G401 (cell line): ENCODE measurements around the gene IFNG. TPM values are rescaled to one million over a fixed set of nuclear protein-coding genes. Genes with fewer than 3 reads are reported as not detected.

Source experiments
- DNase-seq: peaks from one replicate; pipeline ENCODE4 v3.0.0-alpha.2; 2015; ENCODE audit warnings: low spot score
- in situ Hi-C: cut with HindIII; loops from 2 replicates; pipeline ENCODE4 v1.10.0; 2016; ENCODE audit warnings: low sequenced_read_pairs, mixed read lengths
- total RNA-seq: library from RNA; depleted of rRNA; stranded (reverse); fragments of >200 nt; shearing (Covaris generic); gene quantifications from 2 replicates; pipeline ENCODE4 v1.2.3, GENCODE V29; 2014

Gene IFNG
- total RNA-seq, 1 experiment from 2014 or later = not detected

DNA sequence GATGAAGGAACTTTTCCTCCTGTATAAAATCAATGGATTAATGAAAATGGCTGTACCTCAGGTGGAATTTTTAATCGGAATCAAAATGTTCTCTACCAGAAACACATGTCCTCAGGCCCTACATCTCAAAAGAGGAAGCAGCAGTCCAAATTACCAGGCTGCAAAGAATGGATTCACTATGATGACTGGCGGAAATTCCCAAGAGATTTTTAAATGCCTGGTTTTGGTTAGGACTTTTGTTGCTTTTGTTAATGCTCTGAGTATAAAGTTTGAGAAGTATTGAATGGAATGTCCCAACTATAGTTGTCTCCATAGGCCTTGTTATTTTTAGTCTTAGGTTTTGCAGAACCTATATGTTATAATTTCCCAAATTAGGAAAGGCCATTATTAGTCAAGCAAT lies 11.2 kb upstream of the IFNG start:
- in situ Hi-C loops = no loop called here
- DNase-seq = no peak

DNA sequence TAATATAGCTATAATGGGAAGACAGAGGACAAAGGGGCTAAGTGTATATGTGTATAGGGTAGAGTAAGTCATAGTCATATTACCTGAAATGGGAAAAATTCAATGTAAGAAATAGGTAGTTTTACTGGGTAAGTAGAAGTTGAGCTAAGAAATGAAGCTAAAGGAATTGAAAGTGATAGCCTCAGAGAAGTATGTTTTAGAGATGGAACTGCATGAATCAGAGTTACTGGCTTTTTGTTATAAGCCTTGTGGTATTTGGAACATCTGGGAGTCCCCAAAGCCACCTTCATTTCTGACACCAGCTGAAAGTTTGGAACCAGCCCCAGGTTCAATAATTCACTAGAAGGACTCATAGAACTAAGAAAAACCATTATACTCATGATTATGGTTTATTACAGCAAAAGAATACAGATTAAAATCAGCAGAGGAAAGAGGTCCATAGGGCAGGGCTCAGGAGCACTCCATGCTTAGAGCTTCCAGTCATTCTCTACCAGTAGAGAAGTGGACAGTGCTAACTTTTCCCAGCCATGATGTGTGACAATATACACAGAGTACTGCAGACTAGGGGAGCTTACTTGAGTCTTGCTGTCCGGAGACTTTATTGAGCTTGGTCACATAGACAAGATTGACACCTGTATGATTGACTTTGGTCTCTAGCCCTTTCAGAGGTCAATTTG lies 9.8 kb upstream of the IFNG start:
- DNase-seq = no peak
- in situ Hi-C loops = no loop called here

DNA sequence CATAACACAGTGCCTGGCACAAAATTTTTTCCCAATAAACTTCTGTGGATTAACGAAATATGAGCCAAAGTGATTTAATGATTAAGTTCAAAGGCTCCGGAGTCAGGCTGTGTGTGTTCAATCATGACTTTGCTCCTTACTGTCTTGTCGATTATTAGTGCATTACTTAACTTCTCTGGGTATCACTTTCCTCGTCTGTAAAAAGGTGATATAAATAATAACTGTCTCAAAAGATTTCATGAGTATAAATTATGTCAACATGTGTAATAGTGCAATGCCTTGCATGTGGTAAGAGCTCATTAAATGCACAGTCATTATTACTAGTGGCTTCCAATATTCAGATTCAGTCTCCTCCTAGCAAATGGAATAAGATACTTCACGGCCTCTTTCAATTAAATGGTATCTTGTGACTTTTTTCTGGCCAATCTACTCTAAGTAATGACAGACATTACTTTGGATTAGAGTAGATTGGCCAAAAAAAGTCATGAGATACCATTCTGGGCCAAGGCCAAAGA lies 6.8 kb upstream of the IFNG start:
- DNase-seq = no peak
- in situ Hi-C loops = no loop called here

DNA sequence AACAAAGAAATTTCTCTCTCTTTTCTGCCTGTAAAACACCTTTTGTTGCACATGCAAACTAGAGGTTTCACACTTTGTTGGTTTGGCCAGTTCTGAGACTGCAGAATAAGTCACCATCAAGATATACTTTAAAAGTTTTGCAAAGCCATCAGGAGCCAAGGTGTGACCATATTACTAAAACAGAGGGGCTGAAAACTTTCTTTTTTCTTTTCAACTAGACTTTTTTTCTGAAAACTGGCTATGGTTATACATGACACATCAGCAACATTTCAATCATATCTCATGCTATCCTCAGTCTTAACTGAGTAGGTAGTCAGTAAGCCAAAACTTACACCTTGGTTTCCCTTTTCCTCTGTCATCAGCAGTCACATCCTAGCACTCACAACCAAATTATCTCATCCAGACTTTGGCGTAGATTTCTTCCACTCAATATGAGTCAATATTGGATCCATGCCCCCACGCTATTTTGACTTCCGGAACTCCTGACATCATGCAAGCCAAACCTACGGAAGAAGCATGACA lies 4.1 kb upstream of the IFNG start:
- DNase-seq = no peak
- in situ Hi-C loops = no loop called here

DNA sequence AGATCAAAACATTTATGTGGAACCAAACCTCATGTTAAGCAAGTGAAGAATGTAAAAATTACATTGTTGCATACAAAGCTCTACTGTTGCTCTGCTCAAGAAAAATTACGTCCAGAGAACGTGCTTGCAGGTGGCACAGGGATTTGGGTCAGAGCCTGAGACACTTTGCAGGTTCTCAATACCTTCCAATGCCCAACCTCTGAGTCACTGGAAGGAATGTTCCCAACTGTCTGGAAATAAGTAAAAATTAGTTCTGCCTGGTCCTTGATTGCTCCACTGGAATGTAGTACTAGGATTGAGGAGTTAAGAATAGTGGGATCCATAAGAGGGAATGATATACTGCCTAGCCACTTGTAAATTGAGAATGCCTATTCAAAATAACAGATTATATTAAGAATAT lies 2.8 kb upstream of the IFNG start:
- in situ Hi-C loops = no loop called here
- DNase-seq = no peak

DNA sequence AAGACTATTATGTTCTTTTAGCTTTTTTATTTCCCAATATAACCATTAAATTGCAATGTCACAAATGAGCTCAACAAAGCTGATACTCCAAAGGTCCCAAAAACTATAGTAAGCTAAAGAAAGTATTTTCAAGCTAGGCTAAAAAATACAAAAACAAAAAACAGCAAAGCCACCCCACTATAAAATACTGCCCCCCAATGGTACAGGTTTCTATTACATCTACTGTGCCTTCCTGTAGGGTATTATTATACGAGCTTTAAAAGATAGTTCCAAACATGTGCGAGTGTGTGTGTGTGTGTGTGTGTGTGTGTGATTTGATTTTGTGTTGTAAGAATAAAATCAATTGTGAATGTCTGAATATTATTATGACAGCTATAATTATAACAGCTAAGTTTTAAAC lies 1.1 kb downstream of the IFNG start:
- in situ Hi-C loops = no loop called here
- DNase-seq = no peak

DNA sequence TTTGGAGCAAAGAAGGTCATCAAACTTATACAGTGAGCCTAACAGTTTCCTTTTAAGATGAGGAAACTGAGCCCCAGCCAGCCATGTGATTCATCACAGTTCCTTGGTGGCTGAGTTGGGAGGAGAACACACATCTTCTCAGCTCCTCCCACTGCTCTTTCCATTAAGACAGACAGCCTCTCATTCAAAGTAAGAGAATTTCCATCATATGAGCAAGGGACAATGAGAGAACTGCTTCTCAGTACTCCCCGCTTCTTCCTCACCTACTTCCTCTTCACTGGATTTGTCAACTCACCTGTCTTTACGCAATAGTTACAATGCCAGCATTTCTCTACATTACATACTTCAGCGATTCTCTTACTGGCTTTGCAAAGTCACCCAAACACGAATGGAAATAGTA lies 2.2 kb downstream of the IFNG start:
- no peak for DNase-seq
- in situ Hi-C loops = no loop called here

DNA sequence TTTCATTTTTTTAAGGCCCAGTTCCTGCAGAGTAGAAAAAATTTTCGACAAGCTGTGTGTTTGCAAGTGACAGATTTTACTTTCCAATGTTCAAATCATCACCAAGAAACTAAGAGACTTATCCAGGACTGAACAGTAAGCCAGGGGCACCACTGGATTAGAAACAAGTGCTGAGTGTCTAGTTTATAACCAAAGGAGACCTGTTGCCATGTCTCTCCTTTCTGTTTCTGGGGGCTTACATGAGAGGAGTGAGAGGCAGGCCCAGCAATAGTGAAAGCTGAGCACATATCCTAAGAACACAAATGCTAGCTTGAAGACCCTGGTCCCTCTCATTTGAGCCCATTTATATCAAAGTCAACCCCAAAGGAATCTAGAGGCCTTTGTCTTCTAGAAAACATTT lies 2.9 kb downstream of the IFNG start:
- DNase-seq = no peak
- in situ Hi-C loops = no loop called here

DNA sequence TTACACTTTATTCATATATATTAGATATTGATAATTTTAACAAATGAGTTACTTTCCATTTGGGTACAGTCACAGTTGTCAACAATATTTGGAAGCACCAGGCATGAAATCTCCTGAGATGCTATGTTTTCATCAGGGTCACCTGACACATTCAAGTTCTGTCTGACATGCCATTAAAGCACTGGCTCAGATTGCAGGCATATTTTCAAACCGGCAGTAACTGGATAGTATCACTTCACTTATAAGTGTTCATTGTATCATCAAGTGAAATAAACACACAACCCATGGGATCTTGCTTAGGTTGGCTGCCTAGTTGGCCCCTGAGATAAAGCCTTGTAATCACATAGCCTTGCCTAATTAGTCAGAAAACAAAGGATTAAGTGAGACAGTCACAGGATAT lies 4.8 kb downstream of the IFNG start:
- in situ Hi-C loops = no loop called here

DNA sequence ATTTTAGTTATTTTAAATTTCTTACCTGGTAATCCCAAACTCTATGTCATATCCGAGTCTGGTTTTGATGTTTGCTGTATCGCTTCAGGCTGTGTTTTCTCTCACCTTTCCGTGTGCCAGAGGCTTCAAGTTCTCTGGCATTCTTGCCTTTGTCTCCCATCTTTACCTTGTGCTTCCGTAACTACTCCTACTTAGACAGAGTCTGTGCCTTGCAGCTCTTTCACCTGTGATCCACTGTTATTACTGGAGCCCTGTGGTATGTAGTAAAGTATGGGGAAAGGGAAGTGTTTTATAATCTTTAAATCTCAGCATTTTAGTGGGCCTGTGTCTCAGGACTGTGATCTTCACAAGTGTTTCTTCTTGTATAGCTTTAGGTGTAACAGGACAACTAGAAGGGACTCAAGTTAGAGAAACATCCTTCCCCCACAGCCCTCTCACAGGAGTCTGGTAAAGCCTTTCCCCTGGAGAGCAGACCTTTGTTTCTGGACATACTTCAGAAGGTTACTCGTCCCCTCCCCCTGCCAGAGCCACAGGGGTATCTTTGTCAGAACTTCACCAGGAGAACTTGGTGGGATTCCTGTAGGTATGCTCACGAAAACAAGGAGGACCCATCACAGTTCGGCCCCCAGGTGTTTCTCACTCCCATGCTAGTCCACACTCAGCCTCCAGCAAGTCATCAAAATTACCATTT lies 11.1 kb downstream of the IFNG start:
- DNase-seq = no peak

More for the DNA sequence above, 4.8 kb downstream of the IFNG start:
- DNase-seq = no peak

DNA sequence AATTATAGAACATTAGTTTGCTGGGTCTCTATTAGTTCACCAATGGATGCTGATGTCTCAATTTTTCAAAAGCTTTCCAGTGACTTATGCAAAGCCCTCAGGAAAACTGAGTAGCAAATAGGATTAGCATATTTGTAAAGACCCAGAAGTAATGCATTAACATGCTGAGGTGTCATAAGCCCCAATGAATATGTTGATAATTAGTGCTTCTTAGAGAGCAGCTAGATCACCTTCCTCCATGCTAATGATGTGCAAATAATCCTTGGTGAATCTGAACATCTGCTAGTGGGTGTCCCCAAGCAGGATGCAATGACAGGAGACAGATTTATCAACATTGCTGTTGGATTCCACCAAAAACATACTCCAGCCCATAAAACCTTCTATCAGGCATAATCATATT lies 19.0 kb downstream of the IFNG start:
- no peak for DNase-seq
- in situ Hi-C loops = no loop called here

More for the DNA sequence above, 11.1 kb downstream of the IFNG start:
- in situ Hi-C loops = no loop called here

DNA sequence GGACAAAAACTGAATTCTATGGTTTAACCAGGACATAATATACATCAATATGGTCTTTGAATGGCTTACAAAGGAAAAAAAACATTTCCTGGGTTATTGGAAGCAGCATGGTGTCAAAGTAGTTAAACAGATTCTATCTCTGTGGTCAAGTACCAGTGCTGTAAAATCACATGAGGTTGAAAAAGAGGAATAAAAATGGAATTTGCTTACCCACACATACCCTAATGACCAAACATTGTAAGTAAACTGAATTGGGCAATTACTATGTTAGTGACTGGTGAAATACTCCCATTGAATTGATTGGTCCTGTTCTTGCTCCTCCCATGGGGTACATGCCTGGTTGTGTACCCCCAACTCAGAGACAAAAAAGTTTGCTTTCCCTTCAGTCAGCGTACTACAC lies 19.6 kb downstream of the IFNG start:
- no peak for DNase-seq
- in situ Hi-C loops = no loop called here

DNA sequence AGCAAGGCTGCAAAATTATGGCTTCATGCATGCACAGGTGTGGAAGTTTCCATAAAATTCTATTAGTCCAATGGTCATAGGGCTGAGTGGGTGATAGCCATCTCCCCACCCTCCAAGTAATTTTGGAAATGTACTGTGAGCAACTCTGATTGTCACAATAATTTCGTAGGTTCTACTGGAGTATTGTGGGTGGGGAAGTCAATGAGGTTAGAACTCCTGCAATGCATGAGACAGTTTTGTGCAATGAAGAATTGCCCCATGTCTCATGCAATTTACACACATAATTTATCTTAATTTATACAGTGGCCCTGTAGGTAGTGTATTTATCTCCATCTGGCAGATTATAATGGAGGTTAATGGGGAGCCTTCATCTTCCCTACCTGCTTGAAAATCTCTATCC lies 20.5 kb downstream of the IFNG start:
- DNase-seq = no peak
- in situ Hi-C loops = no loop called here

DNA sequence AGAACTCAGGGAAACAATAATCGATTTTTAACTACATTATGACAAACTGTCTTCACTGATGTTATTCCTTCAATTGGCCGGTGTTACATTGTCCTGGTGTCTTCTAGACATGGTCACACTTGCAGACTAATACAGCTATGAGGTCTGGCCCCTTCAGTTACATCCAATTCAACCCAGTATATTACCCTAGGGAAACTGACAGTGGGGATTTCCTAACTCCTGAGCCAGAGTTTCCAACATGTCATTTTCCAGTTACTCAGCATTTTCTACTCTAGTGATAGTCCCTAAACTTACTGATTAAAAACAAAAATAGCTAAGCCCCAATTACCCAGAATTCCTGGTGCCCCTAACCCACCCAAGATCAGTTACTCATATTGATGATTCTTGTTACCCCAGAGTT lies 21.1 kb downstream of the IFNG start:
- in situ Hi-C loops = no loop called here
- DNase-seq = no peak

DNA sequence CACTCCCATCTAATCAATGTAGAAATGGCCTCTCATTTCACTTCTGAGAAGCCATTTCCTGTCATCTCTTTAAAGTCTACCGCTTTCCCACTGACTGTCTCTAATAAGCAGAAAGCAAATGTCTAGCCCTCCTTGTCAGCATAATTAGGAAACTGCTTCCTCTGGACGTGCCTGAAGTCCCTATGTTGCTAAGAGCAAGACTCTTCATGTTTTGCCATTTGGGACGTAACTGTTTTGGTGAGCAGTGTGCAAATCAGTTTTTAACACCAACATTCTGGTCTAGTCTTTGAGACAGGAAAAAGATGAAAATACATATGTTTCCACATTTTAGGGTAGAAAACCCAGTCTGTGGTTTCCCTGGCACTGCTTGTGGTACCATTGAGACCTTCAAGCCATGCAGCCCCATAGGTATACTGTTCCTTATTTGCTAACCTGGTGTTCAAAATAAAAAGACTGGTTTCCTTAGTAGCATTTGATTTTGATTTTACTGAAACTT lies 22.2 kb downstream of the IFNG start:
- in situ Hi-C loops = no loop called here
- no peak for DNase-seq

DNA sequence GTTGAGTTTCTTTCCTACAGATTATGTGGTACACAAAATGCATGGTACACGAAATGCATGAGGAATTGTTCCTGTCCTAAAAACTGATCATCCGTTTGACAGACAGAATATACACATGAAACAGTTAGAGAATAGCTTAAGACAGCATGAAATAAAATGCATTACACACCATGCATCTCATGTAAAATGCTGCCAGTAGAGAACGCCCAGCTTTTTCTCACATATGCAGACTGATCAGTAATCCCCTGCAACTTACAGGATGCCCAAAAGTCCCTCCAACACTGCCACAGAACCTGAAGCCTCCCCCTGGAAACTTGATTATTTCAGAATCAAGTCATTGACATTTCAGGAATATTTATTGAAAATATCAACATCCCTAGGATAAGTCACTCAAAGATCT lies 24.0 kb downstream of the IFNG start:
- in situ Hi-C loops = no loop called here
- DNase-seq = no peak

DNA sequence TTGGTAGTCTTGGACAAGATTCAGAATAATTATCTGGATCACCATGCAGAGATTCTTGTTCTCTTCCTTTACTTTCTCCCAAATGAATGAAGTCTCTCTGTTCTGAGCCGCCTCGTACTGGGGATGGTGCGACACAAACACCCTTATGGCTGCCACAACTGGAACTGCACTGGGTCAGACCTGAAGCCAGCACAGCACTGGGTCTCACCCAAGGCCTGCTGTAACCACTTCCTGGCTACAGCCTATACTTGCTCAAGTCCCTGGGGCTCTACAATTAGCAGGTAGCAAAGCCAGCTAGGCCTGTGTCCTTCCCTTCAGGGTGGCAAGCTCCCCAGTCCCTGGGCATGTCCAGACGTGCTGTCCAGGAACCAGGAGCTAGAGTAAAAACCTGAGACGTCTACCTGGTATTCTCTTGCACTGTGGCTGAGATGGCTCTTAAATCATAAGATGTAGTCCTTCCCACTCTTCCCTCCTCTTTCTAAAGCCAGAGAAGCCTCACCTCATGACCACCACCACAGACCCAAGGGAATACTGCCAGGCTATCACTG lies 27.6 kb downstream of the IFNG start:
- no peak for DNase-seq
- in situ Hi-C loops = no loop called here

DNA sequence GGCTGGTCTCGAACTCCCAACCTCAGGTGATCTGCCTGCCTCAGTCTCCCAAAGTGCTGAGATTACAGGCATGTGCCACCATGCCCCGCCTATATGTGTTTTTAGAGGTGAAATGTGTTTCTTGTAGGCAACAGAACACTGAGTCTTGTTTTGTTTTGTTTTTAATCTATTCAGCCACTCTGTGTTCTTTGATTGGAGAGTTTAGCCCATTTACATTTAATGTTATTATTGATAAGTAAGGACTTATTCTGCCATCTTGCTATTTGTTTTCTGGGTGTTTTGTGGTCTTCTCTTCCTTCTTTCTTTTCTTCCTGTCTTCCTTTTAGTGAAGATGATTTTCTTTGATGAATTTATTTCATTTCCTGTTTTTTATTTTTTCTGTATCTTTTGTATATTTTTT lies 29.6 kb downstream of the IFNG start:
- in situ Hi-C loops = no loop called here
- no peak for DNase-seq

DNA sequence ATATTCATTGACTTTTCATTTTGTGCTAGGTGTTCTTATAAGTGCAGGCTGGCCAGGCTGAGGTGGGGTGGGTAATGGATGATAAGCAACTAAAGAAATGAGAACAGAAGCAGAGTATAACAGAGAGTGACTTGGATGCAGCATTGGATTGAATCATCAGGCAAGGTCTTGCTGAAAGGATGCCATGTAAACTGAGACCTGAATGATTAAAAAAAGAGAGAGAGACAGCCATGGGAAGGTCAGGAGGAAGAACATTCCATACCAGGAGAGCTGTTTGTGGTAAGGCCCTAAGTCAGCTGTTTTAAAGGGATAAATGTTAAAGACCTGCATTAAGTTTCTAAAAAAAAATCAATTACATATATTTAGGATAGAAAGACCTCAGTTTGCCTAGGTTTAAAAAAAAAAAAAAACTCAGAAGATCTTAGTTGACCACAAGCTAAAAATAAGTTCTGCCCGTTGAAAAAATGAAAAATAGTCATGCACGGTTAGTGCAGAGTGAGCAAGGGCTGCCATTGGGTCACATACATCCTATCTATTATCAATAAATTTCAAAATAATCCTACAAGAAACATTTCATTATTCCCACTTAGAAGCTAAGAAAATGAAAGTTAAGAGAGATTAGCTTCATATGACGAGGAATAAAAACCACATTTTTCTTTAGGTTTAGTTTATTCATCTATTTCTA lies 37.2 kb downstream of the IFNG start:
- in situ Hi-C loops = no loop called here
- no peak for DNase-seq

DNA sequence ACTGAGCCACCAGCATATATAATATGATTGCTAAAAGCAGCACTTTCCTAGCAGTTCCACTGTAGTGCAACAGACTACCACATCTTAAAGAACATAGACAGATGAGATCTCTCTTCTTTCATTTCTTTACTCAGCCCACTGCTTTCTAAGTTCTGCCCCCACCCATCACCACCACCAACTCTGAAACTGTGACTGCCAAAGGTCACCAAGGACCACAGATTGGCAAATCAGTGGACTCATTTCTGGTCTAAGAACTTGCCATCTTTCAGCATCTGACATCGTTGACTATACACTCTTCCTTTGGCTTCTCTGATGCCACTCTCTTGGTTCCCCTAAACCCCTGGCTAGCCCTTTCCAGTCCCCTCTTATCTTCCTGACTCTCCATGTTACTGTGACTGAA lies 38.4 kb downstream of the IFNG start:
- in situ Hi-C loops = no loop called here
- DNase-seq = no peak
